Testis (tissue), 3 donors: ENCODE measurements around the gene PILRA. TPM values are rescaled to one million over a fixed set of nuclear protein-coding genes. Genes with fewer than 3 reads are reported as not detected.

Experiments used
- DNase-seq: peaks from one replicate; pipeline ENCODE4 v3.0.0-alpha.2; 2019
- H3K27ac ChIP-seq, 2 donors: fragments of 200-600 bp; sonication (generic); one replicate each; pipeline ENCODE4 v1.5.1; 2019
- H3K27me3 ChIP-seq: fragments of 200-600 bp; sonication (generic); one replicate; pipeline ENCODE4 v1.5.1; 2019
- H3K36me3 ChIP-seq: fragments of 200-600 bp; sonication (generic); one replicate; pipeline ENCODE4 v1.5.1; 2017; ENCODE audit warnings: low read depth; ENCODE audit errors: missing control alignments
- H3K4me1 ChIP-seq: fragments of 200-600 bp; sonication (generic); one replicate; pipeline ENCODE4 v1.5.1; 2019
- H3K4me3 ChIP-seq, 2 donors: fragments of 200-600 bp; sonication (generic); one replicate each; pipeline ENCODE4 v1.5.1; 2017 to 2019
- H3K9me3 ChIP-seq: fragments of 200-600 bp; sonication (generic); one replicate; pipeline ENCODE4 v1.5.1; 2017
- POLR2A ChIP-seq: fragments of 450-650 bp; IDR thresholded peaks from one replicate; pipeline ENCODE4 v1.6.1; 2017; ENCODE audit warnings: antibody characterized with exemption, mild to moderate bottlenecking, moderate library complexity
- WGBS, 2 donors: methylation state at CpG; one replicate each; pipeline ENCODE4 v1.1.5; 2018; 5-methylcytosine and 5-hydroxymethylcytosine counted together
- intact Hi-C: fragments of 100-400 bp; cut with DNase I; formaldehyde crosslinking; loops from one replicate; pipeline ENCODE4 v1.15.1; 2023; ENCODE audit warnings: low total_unique reads
- polyA plus RNA-seq: library from polyadenylated mRNA; stranded (reverse); fragments of 350-450 nt; fragmentation: Illumina TruSeq; extraction: RNeasy Lipid Tissue Mini Kit (QIAGEN cat#74804); gene quantifications from one replicate; pipeline ENCODE4 v1.2.3, GENCODE V29; 2014; ENCODE audit warnings: low read depth, low replicate concordance; ENCODE audit not compliant: insufficient read depth
- total RNA-seq, 2 donors: library from RNA; depleted of rRNA; stranded (reverse); fragments of >200 nt; gene quantifications; one replicate each; pipeline ENCODE4 v1.2.3, GENCODE V29; 2016
- TF ChIP-seq, protein P1 (sequence below), 3 experiments: fragments of 450-650 bp in 2 of 3; fragments of 200-600 bp in 1 of 3; sonication (generic) in 1 of 3; IDR thresholded peaks; one replicate each; pipeline ENCODE4 v1.5.1; 2016 to 2019; ENCODE audit warnings: antibody characterized with exemption in 3 of 3, mild to moderate bottlenecking in 2 of 3, moderate library complexity in 1 of 3

Gene PILRA
- total and polyA plus RNA-seq, 3 donors from 2014 or later: 12.0 to 18.0 (median 16.3) TPM

DNA sequence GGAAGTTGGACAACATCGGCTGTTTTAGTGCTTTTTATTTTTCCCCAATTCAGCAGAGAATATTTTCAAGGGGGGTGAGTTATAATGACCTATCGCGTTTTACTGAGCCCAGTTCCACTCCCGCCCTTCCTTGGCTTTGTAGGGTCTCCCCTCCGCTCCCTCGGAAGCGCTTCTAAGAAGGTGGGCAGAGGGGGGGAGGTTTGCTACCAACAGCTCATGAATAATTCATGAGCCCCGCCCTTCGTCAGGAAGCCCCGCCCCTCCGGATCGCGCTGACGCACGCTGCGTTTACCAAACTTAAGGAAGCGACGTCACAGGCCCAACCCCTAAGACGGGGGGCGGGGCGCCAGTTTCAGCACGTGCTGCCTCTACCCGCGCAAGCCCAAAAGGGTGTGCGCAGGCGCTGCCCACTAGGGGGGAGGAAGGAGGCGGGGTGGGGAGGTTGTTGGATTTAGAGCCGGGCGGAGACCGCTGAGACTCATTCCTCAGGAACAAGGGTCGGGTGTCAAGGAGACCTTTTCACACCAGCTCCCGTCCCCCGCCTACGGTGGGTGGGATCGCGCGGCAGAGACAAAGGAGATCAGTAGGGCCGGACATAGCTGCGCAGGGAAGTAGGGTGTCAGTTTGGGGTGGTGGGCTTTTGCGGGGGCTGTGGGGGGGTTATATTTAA is 55.8 kb downstream of the PILRA start:
- peak overlapping the region; percentile 85 to 94 for H3K4me3 ChIP-seq
- intact Hi-C loops: no loop called here
- peak; percentile 100 for DNase-seq
- no peaks in the 10 kb centered on the region for H3K9me3 ChIP-seq
- H3K27ac ChIP-seq: peak overlapping the region; percentile 99
- TF ChIP-seq, protein P1, sequence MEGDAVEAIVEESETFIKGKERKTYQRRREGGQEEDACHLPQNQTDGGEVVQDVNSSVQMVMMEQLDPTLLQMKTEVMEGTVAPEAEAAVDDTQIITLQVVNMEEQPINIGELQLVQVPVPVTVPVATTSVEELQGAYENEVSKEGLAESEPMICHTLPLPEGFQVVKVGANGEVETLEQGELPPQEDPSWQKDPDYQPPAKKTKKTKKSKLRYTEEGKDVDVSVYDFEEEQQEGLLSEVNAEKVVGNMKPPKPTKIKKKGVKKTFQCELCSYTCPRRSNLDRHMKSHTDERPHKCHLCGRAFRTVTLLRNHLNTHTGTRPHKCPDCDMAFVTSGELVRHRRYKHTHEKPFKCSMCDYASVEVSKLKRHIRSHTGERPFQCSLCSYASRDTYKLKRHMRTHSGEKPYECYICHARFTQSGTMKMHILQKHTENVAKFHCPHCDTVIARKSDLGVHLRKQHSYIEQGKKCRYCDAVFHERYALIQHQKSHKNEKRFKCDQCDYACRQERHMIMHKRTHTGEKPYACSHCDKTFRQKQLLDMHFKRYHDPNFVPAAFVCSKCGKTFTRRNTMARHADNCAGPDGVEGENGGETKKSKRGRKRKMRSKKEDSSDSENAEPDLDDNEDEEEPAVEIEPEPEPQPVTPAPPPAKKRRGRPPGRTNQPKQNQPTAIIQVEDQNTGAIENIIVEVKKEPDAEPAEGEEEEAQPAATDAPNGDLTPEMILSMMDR (IDR thresholded peaks at IDR 0.05): peak in 2 of 3 experiments; percentile 56 to 71
- TF ChIP-seq POLR2A: peak; percentile 4
- WGBS, 2 donors: 0 to 1% methylated on average over 35 to 40 of the region's 40 CpGs
- H3K27me3 ChIP-seq: no peaks in the 10 kb centered on the region
- H3K4me1 ChIP-seq: peaks cover 23% of the 10 kb centered on the region
- H3K36me3 ChIP-seq: no peaks in the 10 kb centered on the region

DNA sequence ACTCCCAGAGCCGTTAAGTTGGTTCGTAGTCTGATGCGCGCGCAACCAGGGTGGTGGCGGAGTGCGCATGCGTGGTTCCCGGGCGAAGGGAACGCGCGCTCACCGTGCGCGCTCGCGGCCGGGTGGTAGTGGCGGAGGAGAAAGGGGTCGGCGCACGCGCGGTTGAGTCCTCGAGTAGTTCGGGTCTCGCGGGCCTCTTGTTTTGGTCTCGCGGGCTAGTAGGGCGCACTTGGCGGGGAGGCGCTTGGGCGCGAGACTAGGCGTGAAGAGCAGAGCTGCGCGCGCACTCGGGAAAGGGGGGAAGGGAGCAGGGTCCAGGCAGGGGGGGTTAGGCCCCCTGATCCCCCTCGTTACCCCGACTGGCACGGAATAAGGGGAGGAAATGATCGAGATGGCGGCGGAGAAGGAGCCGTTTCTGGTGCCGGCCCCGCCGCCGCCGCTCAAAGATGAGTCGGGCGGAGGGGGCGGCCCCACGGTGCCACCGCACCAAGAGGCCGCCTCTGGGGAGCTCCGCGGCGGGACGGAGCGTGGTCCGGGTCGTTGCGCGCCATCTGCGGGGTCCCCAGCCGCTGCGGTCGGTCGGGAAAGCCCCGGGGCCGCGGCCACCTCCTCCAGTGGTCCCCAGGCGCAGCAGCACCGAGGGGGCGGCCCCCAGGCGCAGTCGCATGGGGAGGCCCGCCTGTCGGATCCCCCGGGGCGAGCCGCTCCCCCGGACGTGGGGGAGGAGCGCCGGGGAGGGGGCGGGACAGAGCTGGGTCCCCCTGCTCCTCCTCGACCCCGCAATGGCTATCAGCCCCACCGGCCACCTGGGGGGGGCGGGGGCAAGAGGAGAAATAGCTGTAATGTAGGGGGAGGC is 56.6 kb downstream of the PILRA start, which contains the start of gene MEPCE:
Gene MEPCE, plus strand, starts transcription at position 195 of the 856 bp plus-strand sequence. Its CDS starts 188 bp downstream, at position 383.
- Histone ChIP-seq H3K36me3 (no peaks in the 10 kb centered on the region), H3K4me1 (peaks cover 23% of the 10 kb centered on the region), H3K27ac (peak within 1 kb of the TSS; percentile 99), H3K27me3 (no peaks in the 10 kb centered on the region), H3K4me3 (peak within 1 kb of the TSS; percentile 85 to 94), H3K9me3 (no peaks in the 10 kb centered on the region)
- intact Hi-C loops: no loop called here
- DNase-seq: peak; percentile 97
- TF ChIP-seq, protein P1 (IDR thresholded peaks at IDR 0.05): no peak
- TF ChIP-seq POLR2A: peak; percentile 39
- 0% methylated on average over 29 to 67 of the region's 95 CpGs for WGBS, 2 donors

GRCh38 chr7:100430493-100431285 is 57.4 kb downstream of the PILRA start:
- H3K4me3 ChIP-seq: peak overlapping the region; percentile 85 to 94
- WGBS, 2 donors: 7 to 20% methylated on average over 22 to 31 of the region's 31 CpGs
- H3K9me3 ChIP-seq: no peaks in the 10 kb centered on the region
- H3K36me3 ChIP-seq: no peaks in the 10 kb centered on the region
- DNase-seq: no peak
- intact Hi-C loops: no loop called here
- H3K27me3 ChIP-seq: no peaks in the 10 kb centered on the region
- H3K4me1 ChIP-seq: peaks cover 31% of the 10 kb centered on the region
- peak overlapping the region; percentile 99 for H3K27ac ChIP-seq
- TF ChIP-seq, protein P1 (IDR thresholded peaks at IDR 0.05): no peak
- TF ChIP-seq POLR2A: no peak

DNA sequence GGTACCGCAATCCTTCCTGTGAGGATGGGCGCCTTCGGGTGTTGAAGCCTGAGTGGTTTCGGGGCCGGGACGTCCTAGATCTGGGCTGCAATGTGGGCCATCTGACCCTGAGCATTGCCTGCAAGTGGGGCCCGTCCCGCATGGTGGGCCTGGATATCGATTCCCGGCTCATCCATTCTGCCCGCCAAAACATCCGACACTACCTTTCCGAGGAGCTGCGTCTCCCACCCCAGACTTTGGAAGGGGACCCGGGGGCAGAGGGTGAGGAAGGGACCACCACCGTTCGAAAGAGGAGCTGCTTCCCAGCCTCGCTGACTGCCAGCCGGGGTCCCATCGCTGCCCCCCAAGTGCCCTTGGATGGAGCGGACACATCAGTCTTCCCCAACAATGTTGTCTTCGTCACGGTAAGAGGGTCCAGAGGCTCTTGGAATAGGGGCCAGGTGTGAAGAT is 58.0 kb downstream of the PILRA start:
- Histone ChIP-seq H3K4me3 (peak overlapping the region in 1 of 2 donors; percentile 94), H3K9me3 (no peaks in the 10 kb centered on the region), H3K4me1 (peaks cover 31% of the 10 kb centered on the region), H3K27me3 (no peaks in the 10 kb centered on the region), H3K27ac (peak overlapping the region in 1 of 2 donors; percentile 99), H3K36me3 (no peaks in the 10 kb centered on the region)
- TF ChIP-seq POLR2A: no peak
- TF ChIP-seq, protein P1 (IDR thresholded peaks at IDR 0.05): no peak
- 65 to 79% methylated on average over 15 to 23 of the region's 23 CpGs for WGBS, 2 donors
- DNase-seq: no peak
- intact Hi-C loops: no loop called here
